NT2/D1 (cell line): ENCODE data around the gene ATF5.
"Not testable (repeated sequence)": the region's sequence is repeated elsewhere in the genome, so short reads cannot be mapped to it uniquely, and the experiment has no call there.

ENCODE experiments used
- SUZ12 ChIP-seq: IDR thresholded peaks from 2 replicates; pipeline ENCODE4 v1.6.1; 2011; ENCODE audit not compliant: insufficient read length, insufficient read depth; ENCODE audit errors: extremely low read depth
- YY1 ChIP-seq: IDR thresholded peaks from 2 replicates; pipeline ENCODE4 v1.6.1; 2011; ENCODE audit not compliant: insufficient read length, insufficient read depth

- not testable (repeated sequence) for TF ChIP-seq SUZ12, YY1
These were observed 15.6 kb downstream of the ATF5 start for GRCh38 chr19:49944567-49944966.
